ENCODE data around the gene RASGRF2. TPM values are rescaled to one million over a fixed set of nuclear protein-coding genes. Genes with fewer than 3 reads are reported as not detected.

RASGRF2 gene
- total RNA-seq, 4 donors from 2014 or later = 3.3 to 26.4 (median 12.3) TPM

DNA sequence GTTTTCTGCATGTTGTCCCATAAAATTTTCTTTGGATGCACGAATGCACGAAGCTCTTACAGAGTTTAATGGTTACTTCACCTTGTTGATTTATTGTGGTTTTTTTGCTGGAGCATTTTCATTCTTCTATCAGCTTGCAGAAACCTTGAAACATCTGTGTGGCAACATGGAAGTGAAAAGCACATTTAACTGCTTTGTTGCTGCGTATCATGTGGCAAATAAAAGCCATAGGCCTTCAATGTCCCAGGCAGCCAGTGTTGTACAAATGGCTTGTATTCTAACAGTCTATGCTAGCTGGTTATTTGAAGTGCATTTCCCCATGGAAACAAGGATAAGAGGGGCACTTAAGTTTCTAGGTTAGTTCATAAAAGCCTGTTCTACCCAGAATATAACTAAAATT, 42.5 kb upstream of the RASGRF2 start:
- no peaks in the 10 kb centered on the region for H3K36me3 ChIP-seq
- intact Hi-C loops (cut with DNase I; ENCODE audit: low total_unique reads) = no loop called here
- no peak for DNase-seq
- no peaks in the 10 kb centered on the region for H3K9me3 ChIP-seq
- H3K4me3 ChIP-seq = no peak overlapping the region
- TF ChIP-seq, protein P1, sequence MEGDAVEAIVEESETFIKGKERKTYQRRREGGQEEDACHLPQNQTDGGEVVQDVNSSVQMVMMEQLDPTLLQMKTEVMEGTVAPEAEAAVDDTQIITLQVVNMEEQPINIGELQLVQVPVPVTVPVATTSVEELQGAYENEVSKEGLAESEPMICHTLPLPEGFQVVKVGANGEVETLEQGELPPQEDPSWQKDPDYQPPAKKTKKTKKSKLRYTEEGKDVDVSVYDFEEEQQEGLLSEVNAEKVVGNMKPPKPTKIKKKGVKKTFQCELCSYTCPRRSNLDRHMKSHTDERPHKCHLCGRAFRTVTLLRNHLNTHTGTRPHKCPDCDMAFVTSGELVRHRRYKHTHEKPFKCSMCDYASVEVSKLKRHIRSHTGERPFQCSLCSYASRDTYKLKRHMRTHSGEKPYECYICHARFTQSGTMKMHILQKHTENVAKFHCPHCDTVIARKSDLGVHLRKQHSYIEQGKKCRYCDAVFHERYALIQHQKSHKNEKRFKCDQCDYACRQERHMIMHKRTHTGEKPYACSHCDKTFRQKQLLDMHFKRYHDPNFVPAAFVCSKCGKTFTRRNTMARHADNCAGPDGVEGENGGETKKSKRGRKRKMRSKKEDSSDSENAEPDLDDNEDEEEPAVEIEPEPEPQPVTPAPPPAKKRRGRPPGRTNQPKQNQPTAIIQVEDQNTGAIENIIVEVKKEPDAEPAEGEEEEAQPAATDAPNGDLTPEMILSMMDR (IDR thresholded peaks at IDR 0.05) = no peak
- TF ChIP-seq POLR2A (IDR thresholded peaks at IDR 0.05) = no peak
- no peaks in the 10 kb centered on the region for H3K4me1 ChIP-seq
- H3K27me3 ChIP-seq = no peaks in the 10 kb centered on the region
- no peak overlapping the region for H3K27ac ChIP-seq

DNA sequence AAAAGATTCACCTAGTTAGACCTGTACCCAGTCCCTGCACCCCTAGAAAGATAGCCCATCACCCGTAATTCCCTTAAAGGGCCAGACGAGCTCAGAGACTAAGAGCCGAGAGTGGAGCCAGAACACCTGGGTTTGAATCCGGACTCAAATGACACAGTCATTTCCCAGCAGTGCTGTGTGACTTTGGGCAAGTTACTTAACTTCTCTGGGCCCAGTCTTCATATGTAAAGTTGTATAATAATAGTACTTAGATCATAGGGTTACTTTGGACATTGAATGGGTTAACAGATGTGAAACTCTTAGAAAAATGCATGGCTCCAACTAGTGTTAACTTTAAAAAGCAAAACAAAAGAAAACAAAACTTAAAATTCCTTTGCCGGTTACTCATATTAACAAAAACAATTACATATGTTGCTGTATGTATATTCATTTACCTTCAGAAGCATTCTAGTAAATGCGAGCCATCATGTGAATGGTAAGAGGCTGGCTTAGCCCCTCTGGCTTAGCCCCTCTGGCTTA, 40.4 kb upstream of the RASGRF2 start:
- no peak for TF ChIP-seq POLR2A (IDR thresholded peaks at IDR 0.05)
- DNase-seq = no peak
- intact Hi-C loops (cut with DNase I; ENCODE audit: low total_unique reads) = no loop called here

DNA sequence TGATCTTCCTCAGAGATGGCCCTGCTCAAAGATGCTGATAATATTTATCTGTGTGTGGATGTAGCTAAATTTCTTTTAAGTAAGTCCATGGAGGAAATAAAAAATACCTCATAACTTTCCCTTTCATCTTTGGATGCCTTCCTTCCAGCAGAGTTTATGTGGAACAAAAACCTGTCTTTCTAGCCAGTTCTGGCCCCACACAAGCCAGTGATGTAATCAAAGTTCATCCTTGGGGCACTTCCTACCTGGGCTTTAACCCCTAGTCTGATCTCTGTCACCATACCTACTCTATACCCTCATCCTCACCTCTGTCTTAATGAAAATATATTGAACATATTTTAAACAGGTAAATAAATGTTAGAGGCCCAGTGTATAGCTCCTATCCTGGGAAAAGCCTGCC, 39.8 kb upstream of the RASGRF2 start:
- Histone ChIP-seq H3K4me1 (no peaks in the 10 kb centered on the region), H3K9me3 (no peaks in the 10 kb centered on the region), H3K4me3 (no peak overlapping the region), H3K27ac (no peak overlapping the region), H3K27me3 (no peaks in the 10 kb centered on the region), H3K36me3 (no peaks in the 10 kb centered on the region)
- no peak for DNase-seq
- intact Hi-C loops (cut with DNase I; ENCODE audit: low total_unique reads) = no loop called here
- TF ChIP-seq, protein P1 (IDR thresholded peaks at IDR 0.05) = no peak
- no peak for TF ChIP-seq POLR2A (IDR thresholded peaks at IDR 0.05)

More for the DNA sequence above, 40.4 kb upstream of the RASGRF2 start:
- H3K4me1 ChIP-seq = no peaks in the 10 kb centered on the region
- H3K27me3 ChIP-seq = no peaks in the 10 kb centered on the region
- no peak overlapping the region for H3K4me3 ChIP-seq
- H3K36me3 ChIP-seq = no peaks in the 10 kb centered on the region
- no peaks in the 10 kb centered on the region for H3K9me3 ChIP-seq
- no peak overlapping the region for H3K27ac ChIP-seq

DNA sequence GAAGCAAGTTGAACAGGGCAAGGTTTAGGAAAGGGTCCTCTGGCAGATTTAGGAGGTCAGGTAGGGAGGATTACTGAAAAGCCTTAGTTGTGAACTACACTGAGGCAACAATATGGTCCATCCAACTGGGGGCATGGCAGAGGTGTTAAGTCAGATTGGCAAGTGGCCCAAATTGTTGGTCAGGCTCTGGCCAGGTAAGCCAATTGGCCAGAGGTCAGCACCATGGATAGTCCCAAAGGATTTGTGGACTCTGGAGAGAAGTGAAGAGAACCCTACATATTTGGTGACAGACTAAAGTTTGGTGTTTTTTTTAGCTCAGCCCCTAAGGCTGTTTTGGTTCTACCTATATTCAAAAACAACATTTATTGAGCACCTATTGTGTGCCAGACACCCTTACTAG, 39.1 kb upstream of the RASGRF2 start:
- no peaks in the 10 kb centered on the region for H3K27me3 ChIP-seq
- intact Hi-C loops (cut with DNase I; ENCODE audit: low total_unique reads) = no loop called here
- no peak for TF ChIP-seq POLR2A (IDR thresholded peaks at IDR 0.05)
- TF ChIP-seq, protein P1 (IDR thresholded peaks at IDR 0.05) = no peak
- H3K9me3 ChIP-seq = no peaks in the 10 kb centered on the region
- no peaks in the 10 kb centered on the region for H3K36me3 ChIP-seq
- no peak overlapping the region for H3K4me3 ChIP-seq
- H3K4me1 ChIP-seq = no peaks in the 10 kb centered on the region
- H3K27ac ChIP-seq = no peak overlapping the region
- DNase-seq = no peak

DNA sequence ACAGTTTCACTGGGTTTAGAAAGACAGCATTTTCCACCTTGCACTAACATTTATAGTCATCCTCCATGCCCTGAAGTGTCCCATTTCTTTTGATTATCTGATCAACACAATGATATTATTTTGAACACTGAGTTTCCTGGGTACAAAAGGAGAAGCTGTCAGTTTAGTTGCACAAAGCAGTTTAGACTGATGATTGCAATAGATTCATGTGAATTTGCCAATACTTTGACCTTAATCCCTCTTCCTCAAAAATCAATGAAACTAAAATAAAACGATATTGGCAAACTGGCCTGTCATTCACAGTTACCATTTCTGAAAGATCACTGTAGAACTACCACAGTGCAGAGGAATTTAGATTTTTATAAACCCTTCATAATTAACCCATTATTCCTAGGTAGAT, 34.2 kb upstream of the RASGRF2 start:
- intact Hi-C loops (cut with DNase I; ENCODE audit: low total_unique reads) = no loop called here
- no peak for TF ChIP-seq POLR2A (IDR thresholded peaks at IDR 0.05)
- TF ChIP-seq, protein P1 (IDR thresholded peaks at IDR 0.05) = no peak
- Histone ChIP-seq H3K36me3 (no peaks in the 10 kb centered on the region), H3K4me3 (no peak overlapping the region), H3K27me3 (no peaks in the 10 kb centered on the region), H3K9me3 (no peaks in the 10 kb centered on the region), H3K4me1 (no peaks in the 10 kb centered on the region), H3K27ac (no peak overlapping the region)
- DNase-seq = no peak

DNA sequence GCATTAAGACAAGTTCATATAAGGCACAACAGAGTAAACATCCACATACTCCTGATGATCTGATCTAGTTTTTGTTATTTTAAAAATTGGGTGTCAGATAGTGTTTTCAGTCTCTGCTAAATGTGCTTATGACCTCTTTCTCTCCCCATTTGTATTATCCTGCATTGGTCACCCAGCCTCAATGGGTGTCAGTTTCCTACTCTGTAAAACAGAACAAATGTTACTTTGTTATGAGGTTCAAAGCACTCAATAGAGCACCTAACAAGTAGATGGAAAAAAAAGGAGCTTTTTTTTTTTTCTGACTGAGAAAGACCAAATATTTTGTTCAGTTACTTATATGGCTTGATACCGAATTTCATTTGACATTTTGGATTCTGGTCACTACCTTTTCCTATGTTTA, 33.6 kb upstream of the RASGRF2 start:
- intact Hi-C loops (cut with DNase I; ENCODE audit: low total_unique reads) = no loop called here
- no peaks in the 10 kb centered on the region for H3K36me3 ChIP-seq
- H3K27me3 ChIP-seq = no peaks in the 10 kb centered on the region
- no peak overlapping the region for H3K4me3 ChIP-seq
- TF ChIP-seq, protein P1 (IDR thresholded peaks at IDR 0.05) = no peak
- no peak for TF ChIP-seq POLR2A (IDR thresholded peaks at IDR 0.05)
- H3K9me3 ChIP-seq = no peaks in the 10 kb centered on the region
- no peak overlapping the region for H3K27ac ChIP-seq
- H3K4me1 ChIP-seq = no peaks in the 10 kb centered on the region
- DNase-seq = no peak

Measured in uterus (tissue), 4 donors.